HEK293T (cell line): ENCODE results near the gene BEND4.

Experiments used
- ARNT ChIP-seq: fragments of 450-650 bp; IDR thresholded peaks from 2 replicates; pipeline ENCODE4 v1.6.1; 2017; ENCODE audit warnings: mild to moderate bottlenecking
- ELF4 ChIP-seq: fragments of 450-650 bp; IDR thresholded peaks from 2 replicates; pipeline ENCODE4 v1.6.1; 2017; ENCODE audit warnings: antibody characterized with exemption
- FOXK2 ChIP-seq: fragments of 450-650 bp; IDR thresholded peaks from 2 replicates; pipeline ENCODE4 v1.6.1; 2016; ENCODE audit warnings: mild to moderate bottlenecking
- FOXM1 ChIP-seq: fragments of 450-650 bp; IDR thresholded peaks from 2 replicates; pipeline ENCODE4 v1.6.1; 2017; ENCODE audit warnings: mild to moderate bottlenecking, borderline replicate concordance
- SP1 ChIP-seq: fragments of 450-650 bp; IDR thresholded peaks from 2 replicates; pipeline ENCODE4 v1.6.1; 2017
- SUZ12 ChIP-seq: fragments of 450-650 bp; IDR thresholded peaks from 2 replicates; pipeline ENCODE4 v1.6.1; 2016; ENCODE audit warnings: mild to moderate bottlenecking
- TF ChIP-seq, protein P1 (sequence below): fragments of 450-650 bp; IDR thresholded peaks from 2 replicates; pipeline ENCODE4 v1.6.1; 2016

DNA sequence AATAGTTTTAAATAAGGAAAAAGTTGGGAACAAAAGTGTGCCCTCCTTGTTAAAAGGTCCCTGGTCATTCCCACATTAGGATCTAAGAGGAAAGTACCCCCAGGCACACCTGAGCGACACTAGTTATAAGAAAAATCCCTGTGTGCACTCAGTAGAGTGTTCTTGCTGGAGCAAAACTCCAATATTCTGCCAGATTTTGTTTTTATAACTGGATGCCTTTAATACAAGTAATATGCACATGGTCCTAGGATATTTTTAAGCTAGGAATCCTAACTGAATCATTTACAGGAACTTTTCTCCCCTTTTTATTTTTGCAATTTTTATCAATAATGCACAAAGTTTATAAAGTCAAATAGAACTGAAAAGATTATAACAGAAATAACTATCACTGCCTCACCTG is 68.6 kb downstream of the BEND4 start:
- TF ChIP-seq SP1 (no peak), ELF4 (no peak), FOXK2 (no peak), FOXM1 (no peak), SUZ12 (no peak), ARNT (no peak)
- TF ChIP-seq, protein P1, sequence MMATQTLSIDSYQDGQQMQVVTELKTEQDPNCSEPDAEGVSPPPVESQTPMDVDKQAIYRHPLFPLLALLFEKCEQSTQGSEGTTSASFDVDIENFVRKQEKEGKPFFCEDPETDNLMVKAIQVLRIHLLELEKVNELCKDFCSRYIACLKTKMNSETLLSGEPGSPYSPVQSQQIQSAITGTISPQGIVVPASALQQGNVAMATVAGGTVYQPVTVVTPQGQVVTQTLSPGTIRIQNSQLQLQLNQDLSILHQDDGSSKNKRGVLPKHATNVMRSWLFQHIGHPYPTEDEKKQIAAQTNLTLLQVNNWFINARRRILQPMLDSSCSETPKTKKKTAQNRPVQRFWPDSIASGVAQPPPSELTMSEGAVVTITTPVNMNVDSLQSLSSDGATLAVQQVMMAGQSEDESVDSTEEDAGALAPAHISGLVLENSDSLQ = no peak
